Measurements from ENCODE around the gene MRPL20.
"Not testable (repeated sequence)": the region's sequence is repeated elsewhere in the genome, so short reads cannot be mapped to it uniquely, and the experiment has no call there.

MRPL20 gene

DNA sequence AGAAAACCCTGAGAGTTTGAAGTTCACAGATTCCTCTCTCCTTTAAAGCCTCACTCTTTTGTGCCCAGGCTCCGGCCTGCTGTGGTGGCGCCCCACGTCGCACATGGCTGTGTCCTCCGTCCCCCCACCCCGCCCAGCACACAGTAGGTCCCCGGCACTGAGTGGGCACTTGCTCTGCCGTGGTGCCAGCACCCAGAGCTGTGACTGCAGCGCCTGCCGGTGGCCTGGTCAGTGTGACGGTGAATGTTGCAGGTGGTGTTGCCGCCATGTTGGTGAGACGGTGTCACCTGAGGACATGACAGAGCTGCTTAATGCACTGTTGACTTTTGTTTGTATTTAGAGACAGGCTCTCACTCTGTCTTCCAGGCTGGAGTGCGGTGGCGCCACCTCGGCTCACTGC is 45.8 kb upstream of the MRPL20 start:
- H3K27ac ChIP-seq = no peak overlapping the region
- no peaks in the 10 kb centered on the region for H3K79me2 ChIP-seq (ENCODE audit: insufficient read depth, low read depth)
- H3K4me3 ChIP-seq (IDR thresholded peaks at IDR 0.05; ENCODE audit: insufficient read depth, low read depth, low read length) = no peak overlapping the region
- no peak overlapping the region for H3K9ac ChIP-seq
- H2AFZ ChIP-seq (ENCODE audit: low read depth) = no peak overlapping the region
- no peaks in the 10 kb centered on the region for H3K4me1 ChIP-seq (ENCODE audit: low read depth, poor library complexity, severe bottlenecking)
- no peaks in the 10 kb centered on the region for H4K20me1 ChIP-seq (ENCODE audit: insufficient read depth)
- no peak overlapping the region for H3K4me2 ChIP-seq
- no peaks in the 10 kb centered on the region for H3K36me3 ChIP-seq (ENCODE audit: insufficient read depth)
- peaks cover 68% of the 10 kb centered on the region for H3K27me3 ChIP-seq (ENCODE audit: insufficient read depth, low read depth)
- TF ChIP-seq, protein P1, sequence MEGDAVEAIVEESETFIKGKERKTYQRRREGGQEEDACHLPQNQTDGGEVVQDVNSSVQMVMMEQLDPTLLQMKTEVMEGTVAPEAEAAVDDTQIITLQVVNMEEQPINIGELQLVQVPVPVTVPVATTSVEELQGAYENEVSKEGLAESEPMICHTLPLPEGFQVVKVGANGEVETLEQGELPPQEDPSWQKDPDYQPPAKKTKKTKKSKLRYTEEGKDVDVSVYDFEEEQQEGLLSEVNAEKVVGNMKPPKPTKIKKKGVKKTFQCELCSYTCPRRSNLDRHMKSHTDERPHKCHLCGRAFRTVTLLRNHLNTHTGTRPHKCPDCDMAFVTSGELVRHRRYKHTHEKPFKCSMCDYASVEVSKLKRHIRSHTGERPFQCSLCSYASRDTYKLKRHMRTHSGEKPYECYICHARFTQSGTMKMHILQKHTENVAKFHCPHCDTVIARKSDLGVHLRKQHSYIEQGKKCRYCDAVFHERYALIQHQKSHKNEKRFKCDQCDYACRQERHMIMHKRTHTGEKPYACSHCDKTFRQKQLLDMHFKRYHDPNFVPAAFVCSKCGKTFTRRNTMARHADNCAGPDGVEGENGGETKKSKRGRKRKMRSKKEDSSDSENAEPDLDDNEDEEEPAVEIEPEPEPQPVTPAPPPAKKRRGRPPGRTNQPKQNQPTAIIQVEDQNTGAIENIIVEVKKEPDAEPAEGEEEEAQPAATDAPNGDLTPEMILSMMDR (conservative IDR thresholded peaks at IDR 0.05; ENCODE audit: low read depth, low read length) = no peak

DNA sequence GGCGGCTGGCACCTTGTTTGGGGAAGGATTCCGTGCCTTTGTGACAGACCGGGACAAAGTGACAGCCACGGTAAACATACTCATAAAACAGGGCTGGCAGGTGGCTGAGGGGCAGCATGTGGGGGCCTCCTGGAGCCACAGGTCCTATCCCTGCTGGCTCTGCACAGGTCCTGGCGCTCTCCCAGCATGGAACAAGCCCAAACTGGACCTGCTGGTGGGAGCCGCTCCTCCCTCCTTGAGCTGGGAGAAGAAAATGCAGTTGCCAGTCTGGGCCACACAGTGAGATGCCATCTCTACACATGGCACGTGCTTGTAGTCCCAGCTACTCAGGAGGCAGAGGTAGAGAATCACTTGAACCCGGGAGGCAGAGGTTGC is 45.3 kb upstream of the MRPL20 start:
- not testable (repeated sequence) for H2AFZ ChIP-seq (ENCODE audit: low read depth); H3K36me3 ChIP-seq (ENCODE audit: insufficient read depth); H4K20me1 ChIP-seq (ENCODE audit: insufficient read depth); H3K27ac ChIP-seq; H3K4me3 ChIP-seq (IDR thresholded peaks at IDR 0.05; ENCODE audit: insufficient read depth, low read depth, low read length); H3K9ac ChIP-seq; H3K79me2 ChIP-seq (ENCODE audit: insufficient read depth, low read depth); H3K4me1 ChIP-seq (ENCODE audit: low read depth, poor library complexity, severe bottlenecking); H3K4me2 ChIP-seq
- H3K27me3 ChIP-seq (ENCODE audit: insufficient read depth, low read depth) = peaks cover 69% of the 10 kb centered on the region

DNA sequence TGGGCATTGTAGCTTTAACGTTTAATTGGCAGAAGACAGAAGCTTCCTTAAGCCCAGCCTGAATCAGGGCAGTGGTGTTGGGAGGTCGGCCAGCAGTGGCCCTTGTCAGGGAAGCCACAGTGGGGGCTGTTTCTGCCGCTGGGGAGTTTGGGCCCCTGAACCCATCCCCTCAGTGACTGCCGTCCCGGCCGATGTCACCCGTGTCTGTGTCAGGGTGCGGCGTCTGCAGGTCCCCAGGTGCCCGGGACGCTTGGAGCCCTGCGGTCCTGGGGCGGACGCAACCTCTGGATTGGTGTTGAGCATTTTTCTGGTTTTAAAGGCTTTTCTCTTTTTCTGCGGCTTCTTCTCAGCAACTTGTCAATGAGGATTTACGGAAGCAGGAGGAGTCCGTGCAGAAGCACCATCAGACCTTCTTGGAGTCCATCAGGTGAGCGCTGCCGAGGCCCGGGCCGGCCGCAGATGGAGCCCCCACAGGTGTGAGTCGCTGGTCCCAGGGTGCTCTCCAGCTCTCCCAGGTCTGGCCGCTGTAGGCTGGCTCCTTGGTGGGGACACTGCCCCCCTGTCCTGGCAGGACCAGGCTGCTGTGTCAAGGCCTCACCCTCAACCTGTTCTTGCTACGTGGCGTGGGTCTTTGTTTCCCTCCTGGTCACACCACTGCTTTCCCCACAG is 44.7 kb upstream of the MRPL20 start:
- H3K27ac ChIP-seq = no peak overlapping the region
- no peak overlapping the region for H3K4me2 ChIP-seq
- no peaks in the 10 kb centered on the region for H4K20me1 ChIP-seq (ENCODE audit: insufficient read depth)
- H3K27me3 ChIP-seq (ENCODE audit: insufficient read depth, low read depth) = peaks cover 68% of the 10 kb centered on the region
- no peak overlapping the region for H3K4me3 ChIP-seq (IDR thresholded peaks at IDR 0.05; ENCODE audit: insufficient read depth, low read depth, low read length)
- H3K9ac ChIP-seq = no peak overlapping the region
- TF ChIP-seq, protein P1 (conservative IDR thresholded peaks at IDR 0.05; ENCODE audit: low read depth, low read length) = no peak
- no peaks in the 10 kb centered on the region for H3K79me2 ChIP-seq (ENCODE audit: insufficient read depth, low read depth)
- H3K4me1 ChIP-seq (ENCODE audit: low read depth, poor library complexity, severe bottlenecking) = no peaks in the 10 kb centered on the region
- no peaks in the 10 kb centered on the region for H3K36me3 ChIP-seq (ENCODE audit: insufficient read depth)
- H2AFZ ChIP-seq (ENCODE audit: low read depth) = no peak overlapping the region

DNA sequence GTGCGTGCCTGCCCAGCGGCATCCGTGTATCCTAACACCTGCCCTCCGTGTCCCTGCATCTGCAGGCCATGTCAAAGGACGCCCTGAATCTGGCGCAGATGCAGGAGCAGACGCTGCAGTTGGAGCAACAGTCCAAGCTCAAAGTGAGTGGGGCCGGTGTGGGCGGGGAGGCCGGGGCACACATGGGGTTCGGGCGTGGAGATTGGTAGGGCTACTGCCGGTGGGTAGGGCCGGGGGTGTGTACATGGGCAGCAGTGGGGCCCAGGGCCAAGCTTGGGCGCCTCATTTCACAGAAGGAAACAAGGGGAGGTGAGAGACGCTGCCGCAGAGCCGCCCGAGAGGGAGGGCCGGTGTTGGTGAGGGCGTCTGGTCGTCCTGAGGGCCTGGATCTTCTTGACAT is 43.5 kb upstream of the MRPL20 start:
- peaks cover 72% of the 10 kb centered on the region for H3K27me3 ChIP-seq (ENCODE audit: insufficient read depth, low read depth)
- not testable (repeated sequence) for H4K20me1 ChIP-seq (ENCODE audit: insufficient read depth); H3K9ac ChIP-seq; H3K36me3 ChIP-seq (ENCODE audit: insufficient read depth); H3K4me1 ChIP-seq (ENCODE audit: low read depth, poor library complexity, severe bottlenecking); H3K4me3 ChIP-seq (IDR thresholded peaks at IDR 0.05; ENCODE audit: insufficient read depth, low read depth, low read length); H3K79me2 ChIP-seq (ENCODE audit: insufficient read depth, low read depth); H2AFZ ChIP-seq (ENCODE audit: low read depth); H3K4me2 ChIP-seq; H3K27ac ChIP-seq

DNA sequence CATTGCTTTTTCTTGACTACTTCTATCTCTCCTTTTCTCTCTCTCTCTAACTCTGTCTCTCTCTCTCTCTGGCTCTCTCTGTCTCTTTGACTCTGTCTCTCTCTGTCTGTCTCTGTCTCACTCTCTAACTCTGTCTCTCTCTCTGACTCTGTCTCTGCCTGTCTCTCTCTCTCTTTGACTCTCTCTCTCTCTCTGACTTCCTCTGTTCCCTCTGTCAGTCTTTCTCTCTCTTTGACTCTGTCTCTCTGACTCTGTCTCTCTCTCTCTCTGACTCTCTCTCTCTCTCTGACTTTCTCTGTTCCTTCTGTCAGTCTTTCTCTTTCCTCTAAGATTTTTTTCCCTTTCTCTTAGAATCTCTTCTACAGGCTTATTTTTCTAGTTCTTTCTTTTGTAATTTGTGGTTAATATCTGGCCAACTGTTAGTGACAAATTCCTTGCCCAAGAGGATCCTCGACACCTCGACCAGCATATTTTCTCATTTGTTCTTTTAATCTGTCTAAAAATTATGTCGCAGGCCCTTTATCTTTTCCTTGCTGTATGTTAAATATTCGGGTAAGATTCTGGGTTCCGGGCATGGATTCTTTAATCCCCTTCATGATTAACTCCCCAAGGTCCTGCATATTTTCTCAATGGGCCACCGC is 42.1 kb upstream of the MRPL20 start, which contains the start of gene ATAD3C:
ATAD3C (plus strand) TSS at position 591 of the 641 bp plus-strand sequence. CDS start 995 bp downstream, outside the sequence.
- Histone ChIP-seq H3K4me3 (IDR thresholded peaks at IDR 0.05; ENCODE audit: insufficient read depth, low read depth, low read length) (no peak within 1 kb of the TSS), H2AFZ (ENCODE audit: low read depth) (no peak within 1 kb of the TSS), H3K4me2 (no peak within 1 kb of the TSS), H3K9ac (no peak within 1 kb of the TSS), H3K27me3 (ENCODE audit: insufficient read depth, low read depth) (peaks cover 74% of the 10 kb centered on the region), H3K36me3 (ENCODE audit: insufficient read depth) (no peaks in the 10 kb centered on the region), H3K4me1 (ENCODE audit: low read depth, poor library complexity, severe bottlenecking) (no peaks in the 10 kb centered on the region), H3K79me2 (ENCODE audit: insufficient read depth, low read depth) (no peaks in the 10 kb centered on the region), H3K27ac (no peak within 1 kb of the TSS), H4K20me1 (ENCODE audit: insufficient read depth) (no peaks in the 10 kb centered on the region)
- TF ChIP-seq, protein P1 (conservative IDR thresholded peaks at IDR 0.05; ENCODE audit: low read depth, low read length) = no peak

DNA sequence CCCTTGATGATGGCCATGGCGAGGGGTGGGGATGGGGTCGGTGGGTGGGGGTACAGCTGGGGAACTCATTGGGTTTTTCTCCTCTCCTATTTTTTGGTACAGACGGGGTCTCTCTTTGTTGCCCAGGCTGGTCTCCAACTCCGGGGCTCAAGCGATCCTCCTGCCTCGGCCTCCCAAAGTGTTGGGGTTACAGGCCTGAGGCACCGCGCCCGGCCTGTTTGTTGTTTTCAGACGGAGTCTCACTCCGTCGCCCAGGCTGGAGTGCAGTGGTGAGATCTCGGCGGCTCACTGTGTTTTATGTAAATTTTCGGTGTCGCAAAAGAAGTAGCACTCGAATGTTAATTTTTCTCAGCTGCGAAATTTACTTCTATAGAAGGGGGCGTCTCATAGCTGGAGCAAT is 39.5 kb upstream of the MRPL20 start:
- H3K79me2 ChIP-seq (ENCODE audit: insufficient read depth, low read depth); H3K4me1 ChIP-seq (ENCODE audit: low read depth, poor library complexity, severe bottlenecking); H3K4me2 ChIP-seq; H2AFZ ChIP-seq (ENCODE audit: low read depth); H4K20me1 ChIP-seq (ENCODE audit: insufficient read depth); H3K27ac ChIP-seq; H3K9ac ChIP-seq; H3K36me3 ChIP-seq (ENCODE audit: insufficient read depth); H3K4me3 ChIP-seq (IDR thresholded peaks at IDR 0.05; ENCODE audit: insufficient read depth, low read depth, low read length): not testable (repeated sequence)
- peaks cover 79% of the 10 kb centered on the region for H3K27me3 ChIP-seq (ENCODE audit: insufficient read depth, low read depth)
